GM23338 (cell line): ENCODE results near the gene RHOBTB3.

Experiments
- EZH2 ChIP-seq: fragments of 200-600 bp; sonication (generic); IDR thresholded peaks from one replicate; pipeline ENCODE4 v1.8.0; 2017; ENCODE audit warnings: antibody characterized with exemption, mild to moderate bottlenecking, low read depth; ENCODE audit not compliant: unreplicated experiment
- EZH2phosphoT487 ChIP-seq: fragments of 200-600 bp; sonication (generic); IDR thresholded peaks from one replicate; pipeline ENCODE4 v1.8.1; 2018; ENCODE audit warnings: antibody characterized with exemption; ENCODE audit not compliant: unreplicated experiment
- TF ChIP-seq, protein P1 (sequence below), 2 experiments: fragments of 200-600 bp in 1 of 2; sonication (generic) in 1 of 2; conservative IDR thresholded peaks; 2 replicates each; pipeline versions ENCODE4 v1.5.1 to v1.6.1; 2016 to 2017; ENCODE audit warnings: antibody characterized with exemption in 2 of 2, low read depth in 2 of 2, mild to moderate bottlenecking in 2 of 2, moderate library complexity in 1 of 2
- TF ChIP-seq, protein P2 (sequence below): IDR thresholded peaks from one replicate; pipeline ENCODE4 v1.6.1; 2018; ENCODE audit warnings: antibody characterized with exemption; ENCODE audit not compliant: unreplicated experiment

DNA sequence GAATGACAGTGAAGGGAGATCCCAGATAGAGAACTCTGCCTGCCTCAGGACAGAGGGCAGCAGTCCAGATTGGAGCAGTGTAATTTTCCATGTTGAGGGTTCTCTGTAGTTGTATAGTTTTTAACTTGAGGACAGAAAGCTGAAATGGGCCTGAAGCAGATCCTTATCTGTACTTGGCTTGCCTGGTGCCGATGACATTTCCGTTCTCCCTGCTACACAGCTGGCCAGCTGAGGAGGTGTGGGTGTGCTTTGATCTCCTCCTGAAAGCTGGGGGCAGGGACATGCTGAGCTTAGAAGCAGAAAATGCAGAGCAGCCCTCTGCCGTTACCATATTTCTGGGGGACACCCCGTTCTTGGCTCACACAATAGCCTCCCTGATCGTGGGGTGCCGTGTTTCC lies 80.9 kb downstream of the RHOBTB3 start:
- TF ChIP-seq, protein P1, sequence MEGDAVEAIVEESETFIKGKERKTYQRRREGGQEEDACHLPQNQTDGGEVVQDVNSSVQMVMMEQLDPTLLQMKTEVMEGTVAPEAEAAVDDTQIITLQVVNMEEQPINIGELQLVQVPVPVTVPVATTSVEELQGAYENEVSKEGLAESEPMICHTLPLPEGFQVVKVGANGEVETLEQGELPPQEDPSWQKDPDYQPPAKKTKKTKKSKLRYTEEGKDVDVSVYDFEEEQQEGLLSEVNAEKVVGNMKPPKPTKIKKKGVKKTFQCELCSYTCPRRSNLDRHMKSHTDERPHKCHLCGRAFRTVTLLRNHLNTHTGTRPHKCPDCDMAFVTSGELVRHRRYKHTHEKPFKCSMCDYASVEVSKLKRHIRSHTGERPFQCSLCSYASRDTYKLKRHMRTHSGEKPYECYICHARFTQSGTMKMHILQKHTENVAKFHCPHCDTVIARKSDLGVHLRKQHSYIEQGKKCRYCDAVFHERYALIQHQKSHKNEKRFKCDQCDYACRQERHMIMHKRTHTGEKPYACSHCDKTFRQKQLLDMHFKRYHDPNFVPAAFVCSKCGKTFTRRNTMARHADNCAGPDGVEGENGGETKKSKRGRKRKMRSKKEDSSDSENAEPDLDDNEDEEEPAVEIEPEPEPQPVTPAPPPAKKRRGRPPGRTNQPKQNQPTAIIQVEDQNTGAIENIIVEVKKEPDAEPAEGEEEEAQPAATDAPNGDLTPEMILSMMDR (conservative IDR thresholded peaks at IDR 0.05; ENCODE audit: low read depth in 2 of 2) = no peak
- no peak for TF ChIP-seq EZH2
- TF ChIP-seq, protein P2, sequence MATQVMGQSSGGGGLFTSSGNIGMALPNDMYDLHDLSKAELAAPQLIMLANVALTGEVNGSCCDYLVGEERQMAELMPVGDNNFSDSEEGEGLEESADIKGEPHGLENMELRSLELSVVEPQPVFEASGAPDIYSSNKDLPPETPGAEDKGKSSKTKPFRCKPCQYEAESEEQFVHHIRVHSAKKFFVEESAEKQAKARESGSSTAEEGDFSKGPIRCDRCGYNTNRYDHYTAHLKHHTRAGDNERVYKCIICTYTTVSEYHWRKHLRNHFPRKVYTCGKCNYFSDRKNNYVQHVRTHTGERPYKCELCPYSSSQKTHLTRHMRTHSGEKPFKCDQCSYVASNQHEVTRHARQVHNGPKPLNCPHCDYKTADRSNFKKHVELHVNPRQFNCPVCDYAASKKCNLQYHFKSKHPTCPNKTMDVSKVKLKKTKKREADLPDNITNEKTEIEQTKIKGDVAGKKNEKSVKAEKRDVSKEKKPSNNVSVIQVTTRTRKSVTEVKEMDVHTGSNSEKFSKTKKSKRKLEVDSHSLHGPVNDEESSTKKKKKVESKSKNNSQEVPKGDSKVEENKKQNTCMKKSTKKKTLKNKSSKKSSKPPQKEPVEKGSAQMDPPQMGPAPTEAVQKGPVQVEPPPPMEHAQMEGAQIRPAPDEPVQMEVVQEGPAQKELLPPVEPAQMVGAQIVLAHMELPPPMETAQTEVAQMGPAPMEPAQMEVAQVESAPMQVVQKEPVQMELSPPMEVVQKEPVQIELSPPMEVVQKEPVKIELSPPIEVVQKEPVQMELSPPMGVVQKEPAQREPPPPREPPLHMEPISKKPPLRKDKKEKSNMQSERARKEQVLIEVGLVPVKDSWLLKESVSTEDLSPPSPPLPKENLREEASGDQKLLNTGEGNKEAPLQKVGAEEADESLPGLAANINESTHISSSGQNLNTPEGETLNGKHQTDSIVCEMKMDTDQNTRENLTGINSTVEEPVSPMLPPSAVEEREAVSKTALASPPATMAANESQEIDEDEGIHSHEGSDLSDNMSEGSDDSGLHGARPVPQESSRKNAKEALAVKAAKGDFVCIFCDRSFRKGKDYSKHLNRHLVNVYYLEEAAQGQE = no peak
- no peak for TF ChIP-seq EZH2phosphoT487
